ENCODE data around the gene STRIT1.

DNA sequence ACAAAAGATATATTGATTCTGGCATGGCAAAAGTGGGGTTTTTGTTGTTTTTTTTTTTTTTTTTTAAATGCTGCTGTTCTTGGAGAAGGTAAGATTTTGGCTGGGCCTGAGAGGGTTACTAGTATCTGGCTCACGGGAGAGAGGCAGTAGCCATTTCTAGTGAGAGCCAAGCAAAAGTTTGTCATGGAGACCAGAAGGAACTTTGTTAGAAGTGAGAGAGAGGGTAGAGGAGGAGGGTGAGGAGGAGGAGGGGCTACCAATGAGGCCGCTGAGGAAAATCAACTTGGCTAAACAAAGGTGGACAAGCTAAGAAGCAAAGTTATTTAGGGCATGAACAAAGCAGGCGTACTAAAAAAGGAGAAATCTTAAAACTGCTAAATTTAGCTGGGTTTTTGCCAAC lies 48.9 kb upstream of the STRIT1 start:
- TF ChIP-seq, protein P1, sequence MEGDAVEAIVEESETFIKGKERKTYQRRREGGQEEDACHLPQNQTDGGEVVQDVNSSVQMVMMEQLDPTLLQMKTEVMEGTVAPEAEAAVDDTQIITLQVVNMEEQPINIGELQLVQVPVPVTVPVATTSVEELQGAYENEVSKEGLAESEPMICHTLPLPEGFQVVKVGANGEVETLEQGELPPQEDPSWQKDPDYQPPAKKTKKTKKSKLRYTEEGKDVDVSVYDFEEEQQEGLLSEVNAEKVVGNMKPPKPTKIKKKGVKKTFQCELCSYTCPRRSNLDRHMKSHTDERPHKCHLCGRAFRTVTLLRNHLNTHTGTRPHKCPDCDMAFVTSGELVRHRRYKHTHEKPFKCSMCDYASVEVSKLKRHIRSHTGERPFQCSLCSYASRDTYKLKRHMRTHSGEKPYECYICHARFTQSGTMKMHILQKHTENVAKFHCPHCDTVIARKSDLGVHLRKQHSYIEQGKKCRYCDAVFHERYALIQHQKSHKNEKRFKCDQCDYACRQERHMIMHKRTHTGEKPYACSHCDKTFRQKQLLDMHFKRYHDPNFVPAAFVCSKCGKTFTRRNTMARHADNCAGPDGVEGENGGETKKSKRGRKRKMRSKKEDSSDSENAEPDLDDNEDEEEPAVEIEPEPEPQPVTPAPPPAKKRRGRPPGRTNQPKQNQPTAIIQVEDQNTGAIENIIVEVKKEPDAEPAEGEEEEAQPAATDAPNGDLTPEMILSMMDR (conservative IDR thresholded peaks at IDR 0.05; ENCODE audit: low read depth, low read length): no peak
- TF ChIP-seq EZH2 (IDR thresholded peaks at IDR 0.05; ENCODE audit: low read length, unreplicated experiment) (no peak), EZH2phosphoT487 (IDR thresholded peaks at IDR 0.05; ENCODE audit: borderline replicate concordance, low read length) (no peak)
